Stimulated activated CD4-positive, alpha-beta T cell treated with anti-CD3 and anti-CD28 coated beads, Interleukin-2, amount 100 ng/mL, for 4 hours (primary cell): ENCODE results near the gene PPIL6.

Experiments used
- DNase-seq: peaks from one replicate; pipeline ENCODE4 v3.0.0-alpha.2; 2020; ENCODE audit warnings: low read depth

Gene PPIL6

DNA sequence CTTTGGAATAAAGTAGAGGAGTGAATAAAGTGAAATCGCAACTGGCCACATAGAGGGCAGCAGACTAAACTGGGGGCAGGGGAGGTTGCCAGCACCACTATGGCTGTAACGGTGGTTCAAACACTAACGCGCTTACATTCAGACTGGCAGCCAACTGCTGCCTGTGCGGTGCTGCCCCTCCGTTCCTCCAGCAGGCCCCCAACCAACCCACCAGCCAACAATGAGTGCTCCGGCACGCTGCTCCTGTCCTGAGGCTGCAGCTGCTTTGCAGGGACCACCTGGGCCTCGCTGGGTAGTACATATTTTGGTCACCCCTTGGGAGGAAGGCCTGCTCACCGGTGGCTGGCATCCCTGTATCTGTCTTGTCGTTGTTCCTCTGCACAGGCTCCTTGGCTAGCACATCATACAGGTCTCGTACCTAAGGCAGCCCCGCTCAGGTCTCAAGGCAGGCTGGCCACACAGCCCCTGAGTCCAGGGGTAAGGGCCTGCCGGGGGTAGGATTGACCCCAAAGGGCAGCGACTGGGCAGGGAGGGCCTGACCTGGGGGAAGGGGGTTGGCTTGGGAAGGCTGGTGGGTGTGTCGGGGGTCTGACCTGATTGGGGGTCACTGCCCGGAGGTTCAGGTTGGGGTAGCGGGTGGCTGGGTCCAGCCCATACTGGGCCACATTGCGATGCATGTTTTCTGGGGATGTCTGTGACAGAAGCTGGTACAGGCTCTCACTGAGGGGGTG, 8.8 kb upstream of the PPIL6 start:
- no peak for DNase-seq

DNA sequence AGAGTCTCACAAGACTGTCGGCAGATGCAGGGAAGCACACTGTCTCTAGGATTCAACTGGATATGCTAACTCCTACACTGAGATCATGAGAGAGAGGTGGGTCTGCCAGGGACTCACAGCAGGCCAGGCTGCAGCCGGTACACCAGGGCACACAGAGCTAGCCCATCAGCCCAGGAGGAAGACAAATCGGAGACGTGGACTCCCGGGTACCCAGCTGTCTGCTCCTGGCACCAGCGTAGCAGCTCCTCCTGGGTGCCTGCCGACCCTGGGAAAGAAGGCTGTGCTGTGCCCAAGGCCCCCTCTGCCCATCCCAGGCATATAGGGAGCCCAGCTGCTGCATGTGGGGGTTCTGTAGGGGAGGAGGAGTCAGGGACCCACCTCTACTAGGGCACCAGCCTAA, 8.2 kb upstream of the PPIL6 start:
- DNase-seq: no peak

DNA sequence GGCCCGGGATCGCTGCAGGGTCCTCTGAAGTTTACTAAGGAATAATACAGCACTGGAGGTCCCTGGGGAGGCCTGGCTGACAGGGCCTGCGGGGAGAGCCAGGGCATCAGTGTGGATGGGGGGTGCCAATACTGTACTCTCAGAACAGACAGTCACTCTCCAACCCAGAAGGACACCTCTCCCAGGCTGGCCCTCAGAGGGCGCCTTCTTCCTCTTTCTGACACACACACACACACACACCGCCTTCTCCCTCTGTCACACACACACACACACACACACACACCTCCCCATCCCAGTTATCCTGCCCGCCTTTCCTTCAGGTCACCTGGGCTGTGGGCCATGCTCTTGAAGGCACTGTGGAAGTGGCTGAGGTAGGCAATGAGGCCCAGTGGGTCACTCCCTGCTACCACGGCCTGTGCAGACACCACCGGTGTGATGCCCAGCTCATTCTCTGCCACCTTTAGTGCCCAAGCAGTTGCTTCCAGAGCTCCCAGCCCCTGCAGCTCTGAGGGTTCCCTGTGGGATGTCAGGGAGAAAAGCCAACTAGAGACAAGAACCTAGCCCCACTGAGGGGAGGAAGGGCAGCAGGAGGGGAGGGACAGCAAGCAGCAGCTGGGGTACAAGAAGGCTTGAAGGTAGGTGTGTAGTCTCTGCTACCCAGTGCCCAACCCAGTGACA, 7.6 kb upstream of the PPIL6 start:
- DNase-seq: no peak

DNA sequence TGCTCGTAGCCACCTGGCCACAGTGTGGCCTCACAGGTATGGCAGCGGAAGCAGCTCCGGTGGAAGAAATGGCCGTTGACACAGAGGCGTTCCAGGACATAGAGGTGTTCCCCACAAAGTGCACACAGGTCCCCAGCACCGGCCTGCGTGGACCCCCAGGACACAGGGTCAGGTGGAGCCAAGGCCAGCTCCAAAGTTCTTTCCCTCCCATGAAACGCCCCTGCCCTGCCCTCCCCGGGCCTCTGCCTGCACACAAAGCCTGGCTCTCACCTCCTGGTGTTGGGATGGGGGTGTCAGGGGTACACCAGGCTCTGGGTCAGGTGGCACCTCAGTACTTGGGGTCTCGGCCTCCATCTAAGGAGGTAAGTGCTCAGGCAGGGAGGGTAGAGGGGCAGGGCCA, 6.7 kb upstream of the PPIL6 start:
- DNase-seq: no peak

DNA sequence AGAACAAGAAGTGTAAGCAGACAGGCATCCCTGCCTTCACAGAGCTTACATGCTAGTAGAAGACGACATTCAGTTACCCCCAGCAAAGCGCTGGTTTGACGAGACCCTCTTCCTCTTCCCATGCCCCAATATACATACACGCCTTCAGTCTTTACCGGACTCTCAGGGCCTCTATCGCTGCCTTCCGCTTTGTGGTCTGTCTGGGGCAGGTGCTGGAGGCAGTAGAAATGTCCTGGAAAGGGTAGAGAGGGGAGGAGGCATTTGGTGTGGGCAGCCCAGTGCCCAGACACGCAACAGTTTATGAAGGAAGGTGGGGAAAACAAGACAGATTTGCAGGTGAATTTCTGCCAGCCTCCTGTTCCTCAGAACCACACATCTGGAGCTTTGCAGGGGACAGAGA, 6.1 kb upstream of the PPIL6 start:
- DNase-seq: no peak

DNA sequence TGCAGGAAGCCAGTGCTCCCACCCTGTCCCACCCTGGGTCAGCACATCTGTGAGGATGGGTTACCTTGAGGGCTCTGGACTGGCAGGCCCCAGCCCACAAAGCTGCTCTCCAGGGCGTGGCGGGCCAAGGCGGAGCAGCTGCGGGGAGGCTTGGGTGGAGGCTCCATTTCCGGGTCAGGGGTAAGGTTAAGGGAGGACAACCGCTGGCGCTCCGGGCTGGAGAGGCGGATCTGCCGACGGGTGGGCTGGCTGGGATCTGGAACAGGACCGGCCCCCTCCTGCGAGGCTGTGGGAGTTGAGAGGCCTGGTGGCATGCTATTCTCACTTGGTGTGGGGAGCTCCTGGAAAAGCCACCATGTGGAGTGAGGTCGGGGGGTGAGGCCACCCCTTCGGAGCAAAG, 5.6 kb upstream of the PPIL6 start:
- DNase-seq: no peak

DNA sequence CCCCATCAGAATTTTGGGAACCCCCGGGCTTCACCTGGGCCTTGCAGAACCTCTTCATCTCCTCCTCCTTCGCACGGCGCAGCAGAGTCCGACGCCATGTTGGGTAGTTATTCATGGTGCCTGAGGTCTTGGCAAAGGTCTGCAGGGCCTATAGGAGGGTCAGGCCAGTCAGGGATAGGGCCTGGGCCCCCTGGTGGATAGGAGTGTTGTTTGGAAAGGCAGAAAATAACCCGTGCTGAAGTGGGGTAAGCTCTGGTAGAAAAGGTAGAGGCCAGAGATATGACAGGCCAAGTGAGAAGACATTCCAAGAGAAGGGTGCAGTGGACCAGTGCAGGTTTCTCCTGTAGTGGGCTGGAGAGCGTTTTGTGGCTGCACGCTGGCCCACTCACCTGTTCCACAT, 5.0 kb upstream of the PPIL6 start:
- DNase-seq: no peak

DNA sequence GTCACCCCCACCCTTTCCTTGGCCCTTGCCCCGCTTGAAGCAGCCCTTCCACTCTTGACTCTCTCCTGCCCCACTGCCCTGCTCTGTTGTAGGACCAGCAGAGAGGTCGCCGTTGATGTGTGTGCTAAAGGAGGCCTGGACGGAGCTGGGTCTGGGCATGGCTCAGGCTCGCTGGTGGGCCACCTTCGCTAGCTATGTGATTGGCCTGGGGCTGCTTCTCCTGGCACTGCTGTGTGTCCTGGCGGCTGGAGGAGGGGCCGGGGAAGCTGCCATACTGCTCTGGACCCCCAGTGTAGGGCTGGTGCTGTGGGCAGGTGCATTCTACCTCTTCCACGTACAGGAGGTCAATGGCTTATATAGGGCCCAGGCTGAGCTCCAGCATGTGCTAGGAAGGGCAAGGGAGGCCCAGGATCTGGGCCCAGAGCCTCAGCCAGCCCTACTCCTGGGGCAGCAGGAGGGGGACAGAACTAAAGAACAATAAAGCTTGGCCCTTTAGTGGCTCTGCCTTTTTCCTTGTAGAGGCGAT, 3.1 kb upstream of the PPIL6 start:
- no peak for DNase-seq

DNA sequence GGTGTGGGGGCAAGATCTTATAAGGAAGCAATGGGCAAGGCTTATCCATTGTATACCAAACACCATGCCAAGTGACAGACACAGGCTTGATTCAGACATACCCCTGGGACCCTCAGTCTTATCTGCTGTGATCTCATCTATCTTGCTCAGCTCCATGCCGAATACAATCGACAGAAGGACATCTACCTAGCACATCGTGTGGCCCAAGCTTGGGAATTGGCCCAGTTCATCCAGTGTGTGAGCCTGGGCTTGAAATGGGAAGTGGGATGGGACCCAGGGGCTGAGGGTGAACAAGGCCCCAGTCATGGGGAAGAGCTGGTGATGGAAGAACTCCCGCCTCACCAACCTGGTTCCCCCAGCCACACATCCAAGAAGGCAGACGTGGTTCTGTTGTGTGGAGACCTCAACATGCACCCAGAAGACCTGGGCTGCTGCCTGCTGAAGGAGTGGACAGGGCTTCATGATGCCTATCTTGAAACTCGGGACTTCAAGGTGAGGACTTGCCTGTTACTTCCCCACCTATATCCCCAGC, 2.0 kb upstream of the PPIL6 start:
- no peak for DNase-seq

DNA sequence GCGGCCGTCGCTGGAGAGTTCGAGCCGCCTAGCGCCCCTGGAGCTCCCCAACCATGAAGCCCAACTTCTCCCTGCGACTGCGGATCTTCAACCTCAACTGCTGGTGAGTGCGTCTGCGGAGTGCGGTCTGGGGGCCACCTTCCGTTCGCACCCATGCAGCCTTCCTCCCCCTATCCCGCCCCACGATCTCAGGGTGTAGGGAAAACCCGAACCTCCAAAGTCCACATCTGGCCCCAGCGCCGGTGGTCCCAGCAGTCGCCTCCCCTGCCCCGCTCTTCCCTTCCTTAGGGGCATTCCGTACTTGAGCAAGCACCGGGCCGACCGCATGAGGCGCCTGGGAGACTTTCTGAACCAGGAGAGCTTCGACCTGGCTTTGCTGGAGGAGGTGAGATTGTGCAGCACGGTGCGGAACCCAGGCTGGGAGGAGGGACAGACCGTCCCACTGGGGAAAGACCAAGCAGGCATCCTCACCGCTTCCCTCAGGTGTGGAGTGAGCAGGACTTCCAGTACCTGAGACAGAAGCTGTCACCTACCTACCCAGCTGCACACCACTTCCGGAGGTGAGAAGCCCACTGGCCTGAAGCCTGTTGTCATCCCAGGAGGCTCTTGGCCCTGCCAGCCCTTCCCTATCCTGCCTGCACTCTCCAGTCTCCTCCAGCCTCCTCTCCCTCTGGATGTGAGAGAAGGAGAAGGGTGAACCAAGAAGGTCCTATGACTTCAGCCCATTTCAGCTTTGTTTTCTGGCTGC, 815 bp upstream of the PPIL6 start:
- no peak for DNase-seq

DNA sequence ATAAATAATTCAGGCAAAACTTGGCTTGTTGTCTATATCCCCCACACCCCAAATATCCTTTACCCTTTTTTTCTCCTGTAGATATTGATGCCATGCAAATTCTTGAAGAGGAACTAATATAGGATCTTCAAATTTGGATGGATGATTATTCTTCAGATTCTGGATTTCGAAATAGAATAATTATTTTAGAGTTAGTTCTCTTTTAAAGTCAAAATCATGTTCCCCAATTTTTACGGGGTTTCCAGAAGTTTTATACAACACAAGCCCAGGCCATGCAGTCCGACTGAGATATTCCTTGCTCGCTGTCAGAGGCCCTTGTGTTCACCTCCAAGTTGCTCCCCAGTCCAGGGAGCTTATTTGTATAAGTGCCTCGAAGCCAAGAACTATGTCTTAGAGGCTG, 4.4 kb downstream of the PPIL6 start:
- DNase-seq: no peak

DNA sequence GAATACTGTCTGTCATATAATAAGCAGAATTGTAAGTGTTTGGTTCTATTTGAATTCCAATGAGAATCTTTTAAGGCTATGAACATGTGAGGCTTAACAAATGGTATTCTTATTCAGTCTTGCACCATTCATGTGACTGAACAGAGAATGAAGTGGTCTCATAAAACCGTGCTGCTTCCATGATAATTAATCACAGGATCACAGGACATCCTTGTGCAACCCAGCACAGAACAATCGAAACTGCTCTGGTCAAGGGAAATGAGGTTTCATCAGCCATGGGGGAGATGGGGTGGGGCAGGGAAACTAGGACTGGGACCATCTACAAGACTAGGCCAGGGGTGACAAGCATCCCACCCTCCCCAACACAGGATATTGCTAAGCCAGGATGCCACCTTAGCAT, 6.0 kb downstream of the PPIL6 start:
- DNase-seq: no peak

DNA sequence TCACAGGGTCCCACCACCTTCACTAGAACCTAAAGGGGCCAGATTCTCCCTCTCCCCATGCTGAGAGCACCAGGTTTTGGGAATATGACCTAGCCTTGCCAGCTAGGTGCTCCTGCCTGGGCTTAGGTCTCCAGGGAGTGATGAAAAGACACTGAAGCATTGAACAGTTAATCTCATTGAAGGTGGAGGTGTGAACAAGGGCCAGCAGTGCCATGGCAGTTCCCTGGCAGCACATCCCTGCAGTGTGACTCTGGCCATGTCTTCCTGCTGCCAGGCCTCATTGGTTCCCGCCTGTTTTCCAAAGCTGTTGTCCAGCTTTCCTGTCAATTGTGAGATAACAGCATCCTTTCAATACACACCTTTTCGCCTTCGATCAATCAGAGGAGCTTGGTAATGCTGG, 10.9 kb downstream of the PPIL6 start:
- no peak for DNase-seq

DNA sequence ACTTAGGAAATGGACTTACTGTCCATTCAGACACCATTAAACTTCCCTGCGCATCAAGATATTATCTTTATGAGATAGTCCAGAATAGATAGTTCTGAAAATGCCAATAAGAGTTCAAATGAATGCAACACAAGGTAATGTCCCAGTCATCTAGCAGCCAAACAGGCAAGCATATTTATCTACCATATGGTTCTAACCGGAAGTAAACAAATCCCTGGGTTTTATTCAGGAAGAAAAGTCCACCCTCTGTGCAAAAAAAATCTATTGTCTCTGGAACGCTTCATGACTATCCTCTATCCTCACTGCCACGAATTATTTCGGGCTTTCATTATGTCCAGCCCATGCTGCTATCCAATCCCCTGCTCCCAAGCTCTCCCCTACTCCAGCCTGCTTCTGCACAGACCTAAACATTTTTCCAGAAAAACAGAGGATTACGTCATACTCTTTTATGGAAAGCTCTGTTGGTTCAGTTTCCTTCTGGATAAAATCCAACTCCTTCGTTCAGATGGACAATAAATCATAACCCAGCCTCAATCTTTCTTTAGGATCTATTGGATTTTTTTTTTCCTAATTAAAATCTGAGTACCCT, 11.4 kb downstream of the PPIL6 start:
- DNase-seq: no peak

DNA sequence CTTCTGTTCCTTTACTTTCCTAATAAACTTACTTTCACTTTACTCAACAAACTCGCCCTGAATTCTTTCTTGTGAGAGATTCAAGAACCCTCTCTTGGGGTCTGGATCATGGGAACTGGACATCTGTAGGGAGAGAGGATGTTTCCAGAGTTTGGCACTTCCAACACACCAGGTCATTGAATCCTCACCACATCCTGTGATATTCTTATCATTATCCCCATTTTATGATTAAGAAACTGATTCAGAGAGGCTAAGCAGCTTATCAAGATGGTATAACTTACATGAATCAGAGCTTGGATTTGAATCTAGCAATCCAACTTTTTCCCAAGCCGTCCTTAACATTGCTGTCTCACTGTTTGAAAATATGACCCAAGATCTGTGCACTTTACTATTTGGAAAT, 15.5 kb downstream of the PPIL6 start:
- DNase-seq: no peak

DNA sequence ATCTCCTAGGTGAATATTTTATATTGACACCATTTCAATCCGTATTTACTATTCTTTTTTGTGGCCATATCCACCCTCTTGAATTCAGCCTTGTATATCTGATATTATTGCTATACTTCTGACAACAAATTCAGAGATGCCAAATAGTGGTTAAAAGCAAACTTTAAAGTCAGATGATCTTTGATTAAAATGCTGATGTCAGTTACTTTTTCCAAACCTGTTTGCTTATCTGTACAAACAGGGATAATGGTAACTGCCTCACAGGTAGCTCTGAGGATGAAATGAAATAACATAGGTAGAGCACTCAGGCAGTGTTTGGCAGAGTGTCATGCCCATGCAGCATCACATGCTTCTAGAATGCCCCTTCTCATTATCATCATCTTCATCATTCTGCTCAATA, 19.2 kb downstream of the PPIL6 start:
- DNase-seq: no peak

DNA sequence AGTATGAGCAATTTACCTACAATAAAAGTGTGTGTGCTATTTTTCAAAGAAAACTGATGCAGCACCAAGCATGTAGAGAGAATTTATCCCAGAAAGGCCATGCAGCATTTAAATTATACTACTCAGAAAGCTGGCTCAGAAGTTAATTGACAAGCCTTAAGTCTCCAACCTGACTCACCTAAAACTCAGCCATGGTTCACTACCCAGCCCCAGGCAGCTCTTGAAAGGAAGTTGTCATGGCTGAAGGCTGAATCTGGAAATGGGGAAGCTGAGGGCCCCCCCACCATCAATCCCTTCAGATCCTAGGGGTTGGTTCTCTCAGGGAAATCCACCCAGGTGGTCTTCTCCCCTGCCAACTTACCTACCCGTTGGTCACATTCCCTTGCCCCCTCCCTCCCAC, 19.7 kb downstream of the PPIL6 start:
- DNase-seq: no peak

DNA sequence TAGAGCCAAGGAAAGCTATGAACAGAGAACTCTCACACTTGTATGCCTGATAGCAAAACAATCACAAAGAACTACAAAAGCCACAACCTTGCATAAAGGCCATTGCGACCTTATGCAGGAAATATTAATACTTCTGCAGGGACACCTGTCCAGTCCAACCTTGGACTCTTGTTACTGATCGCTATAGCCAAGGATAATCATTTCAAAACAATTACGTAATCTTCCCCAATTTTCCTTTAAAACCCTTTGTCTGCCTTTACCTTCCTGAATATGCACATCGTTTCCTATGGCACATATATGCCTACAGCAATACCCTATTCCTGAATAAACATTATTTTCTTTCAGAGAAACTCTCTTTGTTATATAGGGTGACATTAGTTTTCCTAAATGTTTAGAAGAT, 22.8 kb downstream of the PPIL6 start:
- DNase-seq: no peak

DNA sequence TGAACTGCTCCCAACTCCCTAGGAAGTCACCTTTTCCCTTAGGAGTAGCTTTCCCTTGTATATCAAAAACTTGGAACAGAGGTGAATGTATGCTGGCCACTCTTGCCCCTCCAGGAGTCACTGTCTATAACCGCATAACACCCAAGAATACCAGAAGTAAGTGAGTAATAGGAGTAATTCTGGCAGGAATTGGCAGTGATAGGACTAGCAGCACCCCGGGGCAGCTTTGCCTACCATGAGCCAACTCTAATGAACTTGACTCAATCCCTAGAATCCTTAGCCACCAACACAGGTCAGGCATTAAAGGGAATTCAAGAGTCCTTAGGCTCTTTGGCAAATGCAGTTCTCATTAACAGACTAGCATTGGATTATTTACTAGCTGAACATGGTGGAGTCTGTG, 29.4 kb downstream of the PPIL6 start:
- DNase-seq: no peak

DNA sequence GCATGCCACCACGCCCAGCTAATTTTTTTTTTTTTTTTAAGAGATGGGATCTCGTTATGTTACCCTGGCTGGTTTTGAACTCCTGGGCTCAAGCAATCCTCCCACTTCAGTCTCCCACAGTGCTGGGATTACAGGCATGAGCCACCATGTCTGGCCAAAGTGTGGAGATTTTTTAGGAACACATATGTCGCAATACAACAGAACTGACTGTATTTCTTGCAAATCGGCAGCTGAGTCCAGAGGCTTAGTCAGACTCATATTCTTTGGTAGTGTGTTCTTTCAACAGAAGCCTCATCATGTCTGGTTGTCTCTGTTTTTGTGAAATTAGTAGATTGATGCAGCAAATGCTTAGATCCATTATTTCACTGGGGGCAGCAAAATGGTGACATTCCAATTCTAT, 34.2 kb downstream of the PPIL6 start:
- DNase-seq: no peak

DNA sequence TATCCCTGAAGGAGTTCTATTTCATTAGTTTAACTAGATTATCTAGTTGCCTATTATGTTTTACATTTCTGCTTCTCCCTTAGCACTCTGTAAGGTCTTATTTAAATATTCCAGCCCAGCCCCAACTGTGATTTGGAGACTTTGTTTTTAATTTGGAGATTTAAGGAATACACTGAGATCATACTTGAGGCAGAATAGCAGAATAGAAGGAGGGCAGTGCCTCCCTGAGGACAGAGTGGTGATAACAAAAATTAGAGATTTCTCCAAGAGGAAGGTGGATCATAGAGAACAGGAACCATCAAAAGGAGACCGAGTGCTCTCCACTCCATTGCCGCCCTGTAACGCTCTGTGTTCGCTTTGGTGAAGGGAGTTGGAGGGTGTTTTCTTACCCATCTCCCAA, 43.4 kb downstream of the PPIL6 start:
- DNase-seq: no peak

DNA sequence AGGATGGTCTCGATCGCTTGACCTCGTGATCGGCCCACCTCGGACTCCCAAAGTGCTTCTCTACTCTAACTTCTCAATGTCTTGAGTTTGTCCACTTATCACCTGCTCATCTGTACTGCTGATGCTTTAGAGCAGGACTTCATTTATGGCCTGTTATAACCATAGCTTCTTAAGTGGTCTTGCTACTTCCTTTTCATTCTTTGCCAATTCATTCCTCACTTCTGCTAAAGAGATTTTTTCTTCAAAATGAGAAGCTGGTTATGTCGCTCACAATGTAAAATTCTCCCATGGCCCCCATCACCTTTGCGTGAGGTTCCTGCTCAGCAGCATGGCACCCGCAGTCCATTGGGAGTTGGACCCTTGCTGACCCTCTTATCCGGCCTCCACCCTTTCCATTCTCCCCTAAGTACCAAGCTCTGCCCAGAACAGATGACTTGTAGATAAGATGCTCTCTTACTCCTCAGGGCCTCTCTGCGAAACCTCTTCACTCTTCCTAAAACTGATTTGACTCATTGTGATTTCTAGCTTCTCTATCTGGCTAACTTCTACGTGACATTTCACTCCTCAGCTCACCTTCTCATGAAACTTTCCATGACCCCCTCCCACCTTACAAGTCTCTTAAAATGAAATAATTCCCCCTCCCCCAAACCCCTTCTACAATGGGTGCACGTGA, 44.2 kb downstream of the PPIL6 start:
- no peak for DNase-seq
